Measurements from ENCODE around the gene SMARCC1.

Gene SMARCC1

DNA sequence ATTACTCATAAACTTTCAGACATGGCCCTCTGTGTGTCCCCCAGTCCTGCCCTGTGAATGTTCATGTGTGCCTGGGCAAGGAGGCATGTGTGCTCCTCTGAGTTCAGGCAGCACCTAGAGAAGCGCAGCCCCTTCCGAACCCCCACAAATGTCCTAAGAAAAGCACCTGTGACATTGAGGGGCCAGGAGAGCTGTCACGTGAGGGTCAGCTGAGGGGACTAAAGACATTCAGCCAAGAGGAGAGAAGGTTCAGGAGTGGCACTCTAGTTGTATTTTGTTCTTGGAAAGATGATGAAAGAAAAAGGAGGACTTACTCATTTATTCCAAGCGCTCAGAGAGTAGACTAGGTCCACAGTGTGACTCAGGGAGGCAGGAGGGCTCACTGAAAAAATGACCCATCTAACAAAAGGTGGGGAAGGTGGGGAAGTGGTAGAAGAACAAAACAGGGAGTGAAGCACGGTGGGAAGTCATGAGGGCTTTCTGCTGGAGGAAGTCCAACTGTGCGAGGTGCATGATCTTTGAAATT lies 240.0 kb downstream of the SMARCC1 start:
- DNase-seq (ENCODE audit: low spot score) = no peak

DNA sequence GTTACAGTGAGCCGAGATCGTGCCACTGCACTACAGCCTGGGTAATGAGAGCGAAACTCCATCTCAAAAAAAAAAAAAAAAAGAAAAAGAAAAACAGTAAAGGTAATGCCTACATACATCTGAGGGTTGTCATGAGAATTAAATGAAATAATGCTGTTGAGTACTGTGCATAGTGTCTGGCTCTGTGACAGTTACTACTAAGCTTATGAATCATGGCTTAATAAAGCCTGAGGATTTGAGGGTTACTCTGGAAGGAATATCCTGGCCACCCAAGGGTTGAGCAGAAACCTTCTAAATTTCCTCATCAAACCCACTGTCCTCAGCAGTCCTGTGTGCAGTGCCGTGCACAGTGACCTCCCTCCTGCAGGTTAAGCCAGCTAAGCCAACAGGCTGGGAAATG lies 241.4 kb downstream of the SMARCC1 start:
- DNase-seq (ENCODE audit: low spot score) = no peak

DNA sequence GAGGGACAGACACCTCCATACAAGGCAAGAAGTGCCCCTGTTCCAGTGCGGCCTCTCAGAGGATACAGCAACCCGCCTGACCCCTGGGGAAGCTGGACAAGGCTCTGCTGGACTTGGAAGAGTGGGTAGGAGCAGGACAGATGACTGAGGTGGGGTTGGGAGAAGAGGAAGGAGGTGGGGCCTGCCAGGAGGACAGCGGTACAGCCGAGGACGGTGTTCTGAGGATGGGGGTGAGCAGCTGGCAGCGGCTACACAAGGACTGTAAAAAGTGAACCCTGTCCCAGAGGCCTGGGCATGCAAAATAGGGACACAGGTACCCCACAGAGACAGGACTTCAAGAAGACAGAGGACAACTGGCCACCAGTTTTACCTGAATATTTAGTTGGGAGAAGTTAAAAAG lies 244.7 kb downstream of the SMARCC1 start:
- DNase-seq (ENCODE audit: low spot score) = no peak

DNA sequence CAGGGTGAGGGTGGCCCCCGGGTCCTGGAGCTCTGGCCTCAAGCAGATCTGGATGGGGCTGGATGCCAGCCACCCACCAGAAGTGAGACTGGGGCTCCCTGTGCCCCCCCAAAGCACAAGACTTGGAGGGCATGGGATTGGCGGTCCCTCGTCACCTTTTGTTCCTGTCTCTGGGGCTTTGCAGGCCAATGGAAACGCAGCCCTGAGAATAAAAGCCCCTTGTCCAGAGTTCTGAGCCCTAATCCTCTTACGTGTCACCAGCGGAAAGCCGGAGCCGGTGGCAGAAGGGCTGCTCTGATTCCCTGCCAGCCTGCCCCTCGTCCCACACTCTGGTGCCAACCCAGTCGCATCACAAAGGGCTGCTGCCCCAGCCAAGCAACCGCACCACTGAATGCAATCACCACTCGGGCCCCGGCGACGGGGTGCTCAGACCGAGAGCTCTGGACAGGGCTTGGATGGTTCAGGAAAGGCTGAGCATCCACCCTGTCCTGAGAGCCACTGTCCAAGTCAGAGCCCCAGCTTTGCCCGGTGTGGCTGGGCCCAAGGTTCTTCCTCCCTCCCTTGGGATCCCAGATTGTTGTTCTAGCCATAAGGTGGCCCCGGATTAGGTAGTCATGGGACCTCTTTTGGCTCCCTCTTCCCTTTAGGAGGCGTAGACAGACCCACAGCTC lies 245.3 kb downstream of the SMARCC1 start:
- no peak for DNase-seq (ENCODE audit: low spot score)
